HG03060 (cell line): ENCODE data around the gene PHYH.
"Not testable (repeated sequence)": the region's sequence is repeated elsewhere in the genome, so short reads cannot be mapped to it uniquely, and the experiment has no call there.

Source experiments
- ATAC-seq: cut with Tn5 transposase; IDR thresholded peaks from one replicate; pipeline ENCODE4 v1.9.1; 2021; ENCODE audit warnings: low read depth, moderate number of reproducible peaks; ENCODE audit not compliant: unreplicated experiment

Gene PHYH

DNA sequence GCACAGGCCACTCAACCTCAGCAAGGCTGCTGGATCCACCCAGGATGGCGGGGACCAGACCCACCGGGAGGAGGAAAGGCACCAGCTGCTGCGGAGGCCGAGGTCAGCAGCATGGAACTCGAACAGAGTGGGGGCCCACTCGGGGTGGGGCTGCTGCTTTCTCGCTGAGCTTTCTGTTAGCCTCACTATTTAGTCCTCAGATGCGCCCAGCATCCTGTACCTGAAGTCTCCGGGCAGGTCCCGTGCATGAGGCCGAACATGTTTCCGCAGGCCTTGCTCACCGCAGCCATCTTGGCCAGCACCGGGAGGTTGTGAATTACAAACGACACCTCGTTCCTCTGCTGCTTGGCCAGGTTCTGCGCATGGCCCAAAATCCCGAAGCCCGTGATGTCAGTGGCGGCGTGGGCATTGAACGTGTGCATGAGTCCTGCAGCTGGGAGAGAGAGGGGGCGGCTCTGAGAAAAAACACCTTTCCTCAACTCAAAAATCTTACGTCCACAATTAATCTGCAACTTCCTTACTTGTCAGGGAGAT is 22.8 kb upstream of the PHYH start:
- no peak for ATAC-seq

DNA sequence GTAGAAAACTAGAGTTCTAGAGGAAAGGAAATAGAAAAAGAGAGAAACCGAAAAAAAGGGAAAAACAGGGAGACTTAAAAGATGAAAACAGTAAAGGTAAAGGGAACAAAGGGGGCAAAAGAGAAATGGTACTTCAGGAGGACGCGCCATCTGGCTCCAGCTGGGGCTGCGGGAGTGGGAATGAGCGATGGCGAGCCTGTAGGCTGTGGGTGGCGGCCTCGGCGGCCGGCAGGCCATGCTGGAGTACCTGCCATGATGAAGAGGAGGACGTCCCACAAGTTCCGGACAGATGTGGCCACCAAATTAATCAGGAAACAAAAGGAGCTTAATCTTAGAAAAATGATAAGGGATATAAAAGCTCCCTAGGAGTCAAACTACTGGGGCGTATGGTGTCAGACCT is 21.7 kb upstream of the PHYH start:
- no peak for ATAC-seq

DNA sequence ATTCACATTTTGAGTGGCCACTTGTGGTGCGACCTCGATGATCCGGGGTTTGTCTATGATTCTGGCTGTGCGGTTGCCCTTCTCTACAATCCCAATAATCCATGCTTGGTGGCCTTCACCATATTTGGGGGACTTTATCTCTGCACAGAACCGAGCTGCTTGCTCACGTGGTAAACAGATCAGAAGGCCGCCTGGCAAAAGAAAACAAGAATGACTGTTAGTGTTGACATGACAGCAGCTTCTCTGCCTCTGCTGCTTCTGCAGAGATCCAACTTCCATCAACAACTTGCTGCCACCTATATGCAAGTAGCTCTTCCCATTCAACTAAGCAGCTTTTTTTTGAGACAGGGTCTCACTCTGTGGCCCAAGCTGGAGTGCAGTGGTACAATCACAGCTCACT is 19.3 kb upstream of the PHYH start:
- ATAC-seq: no peak

DNA sequence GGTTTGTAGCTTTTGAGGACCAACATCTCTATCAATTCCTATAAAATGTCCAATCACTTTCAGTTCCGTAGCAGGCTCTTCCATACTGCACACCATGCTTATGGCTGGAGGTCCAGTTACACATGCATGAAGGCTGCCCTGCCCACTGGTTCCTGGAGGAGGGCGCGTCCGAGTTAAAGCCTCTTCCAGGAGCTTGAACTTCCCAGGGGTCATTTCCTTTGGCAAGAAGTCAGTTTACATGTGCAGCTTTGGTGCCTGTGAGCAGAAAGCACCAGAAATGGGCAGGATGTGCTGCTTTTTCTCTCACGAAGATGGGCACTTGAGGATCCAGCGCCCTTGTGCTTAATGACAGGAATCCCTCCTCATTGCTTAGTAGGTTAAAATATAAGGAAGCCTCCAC is 17.6 kb upstream of the PHYH start:
- ATAC-seq: no peak

DNA sequence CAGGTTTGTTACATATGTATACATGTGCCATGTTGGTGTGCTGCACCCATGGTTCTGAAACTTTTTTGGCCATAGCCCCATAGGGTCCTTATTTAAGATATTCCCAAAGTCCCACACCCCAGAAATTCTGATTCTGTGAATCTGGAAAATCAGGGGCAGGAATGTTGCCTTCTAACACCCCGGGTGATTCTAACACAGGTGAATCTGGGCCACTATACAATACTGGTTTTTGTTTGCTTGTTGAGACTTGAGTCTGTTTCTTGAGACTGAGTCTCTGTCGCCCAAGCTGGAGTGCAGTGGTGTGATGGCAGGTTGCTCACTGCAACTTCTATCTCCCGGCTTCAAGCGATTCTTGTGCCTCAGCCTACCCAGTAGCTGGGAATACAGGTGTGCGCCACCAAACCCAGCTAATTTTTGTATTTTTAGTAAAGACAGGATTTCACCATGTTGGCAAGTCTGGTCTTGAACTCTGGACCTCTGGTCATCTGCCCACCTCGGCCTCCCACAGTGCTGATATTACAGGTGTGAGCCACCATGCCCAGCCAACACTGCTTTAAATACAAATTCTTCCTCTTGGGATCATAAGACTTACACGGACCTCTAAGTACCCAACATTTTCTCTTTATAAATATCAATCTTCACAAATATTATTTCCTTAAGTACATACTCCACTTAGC is 16.9 kb upstream of the PHYH start:
- no peak for ATAC-seq

DNA sequence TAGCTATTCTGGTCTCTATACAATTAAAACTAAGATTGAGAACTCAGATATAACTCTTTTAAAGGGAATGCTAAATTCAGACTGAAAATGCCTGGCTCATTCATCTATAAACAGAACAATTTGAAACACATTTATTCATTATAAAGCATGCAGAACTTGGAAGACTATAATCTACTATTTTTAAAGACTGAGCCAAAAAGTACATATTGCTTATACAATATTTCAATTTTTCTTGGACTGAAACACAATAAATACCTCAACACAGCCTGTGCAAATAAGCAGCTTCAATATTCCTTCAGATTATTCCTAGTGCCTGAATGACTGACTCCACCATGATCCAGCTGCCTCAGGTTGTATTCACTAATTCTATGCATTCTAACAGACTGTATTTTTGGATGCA is 15.5 kb upstream of the PHYH start:
- no peak for ATAC-seq

DNA sequence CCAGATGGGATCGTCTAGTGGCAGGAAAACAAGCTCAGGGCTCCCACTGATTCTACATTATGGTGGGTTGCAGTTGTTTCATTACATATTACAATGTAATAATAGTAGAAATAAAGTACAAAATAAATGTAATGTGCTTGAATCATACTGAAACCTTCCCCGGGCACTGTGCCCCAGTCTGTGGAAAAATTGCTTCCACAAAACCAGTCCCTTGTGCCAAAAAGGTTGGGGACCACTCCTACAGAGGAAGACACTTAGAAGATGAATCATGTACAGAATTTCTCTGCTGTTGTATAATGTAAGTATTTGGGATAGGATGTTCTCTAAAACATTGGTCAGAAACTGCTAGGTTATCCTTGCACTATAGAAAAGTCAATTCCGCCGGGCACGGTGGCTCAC is 11.3 kb upstream of the PHYH start:
- no peak for ATAC-seq

DNA sequence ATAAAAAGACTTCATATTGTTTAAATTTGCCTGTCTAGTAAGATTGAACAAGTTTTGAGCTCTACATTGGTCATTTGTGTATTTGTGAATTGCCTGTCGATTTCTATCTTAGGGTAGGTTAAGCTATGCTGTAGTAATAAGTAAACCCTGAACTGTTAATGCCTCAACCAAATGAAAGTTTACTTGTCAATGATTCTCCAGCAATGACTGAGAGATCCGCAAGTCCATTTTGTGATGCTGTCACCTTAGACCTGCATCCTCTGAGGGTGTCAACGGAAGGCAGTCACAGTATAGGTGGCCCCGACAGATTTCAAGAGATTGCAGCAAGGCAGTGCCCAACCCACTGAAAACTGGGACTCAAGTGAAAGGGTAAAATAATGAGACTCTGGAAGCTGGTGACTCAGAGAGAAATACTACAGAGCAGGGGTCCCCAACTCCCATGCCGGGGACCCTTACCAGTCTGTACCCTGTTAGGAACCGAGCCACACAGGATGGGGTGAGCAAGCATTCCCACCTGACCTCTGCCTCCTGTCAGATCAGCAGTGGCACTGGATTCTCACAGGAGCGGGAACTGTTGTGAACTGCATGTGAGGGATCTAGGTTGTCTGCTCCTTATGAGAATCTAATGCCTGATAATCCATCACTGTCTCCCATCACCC is 10.8 kb upstream of the PHYH start:
- no peak for ATAC-seq

DNA sequence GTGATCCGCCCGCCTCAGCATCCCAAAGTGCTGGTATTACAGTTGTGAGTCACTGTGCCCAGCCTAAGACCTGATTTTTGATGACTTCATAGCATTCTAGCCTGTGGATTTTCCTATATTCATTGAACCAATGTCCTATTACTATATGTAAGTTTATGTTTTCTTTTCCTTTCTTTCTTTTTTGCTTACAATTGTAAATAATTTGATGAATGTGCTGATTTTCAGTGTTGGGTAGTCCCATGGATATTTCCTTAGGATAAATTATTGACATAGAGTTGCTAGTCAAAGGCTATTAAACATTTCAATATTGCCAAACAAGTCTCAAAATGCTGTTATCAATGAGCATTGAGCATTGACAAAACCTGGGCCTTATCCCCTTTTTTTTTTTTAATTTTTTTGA is 9.9 kb upstream of the PHYH start:
- ATAC-seq: no peak

DNA sequence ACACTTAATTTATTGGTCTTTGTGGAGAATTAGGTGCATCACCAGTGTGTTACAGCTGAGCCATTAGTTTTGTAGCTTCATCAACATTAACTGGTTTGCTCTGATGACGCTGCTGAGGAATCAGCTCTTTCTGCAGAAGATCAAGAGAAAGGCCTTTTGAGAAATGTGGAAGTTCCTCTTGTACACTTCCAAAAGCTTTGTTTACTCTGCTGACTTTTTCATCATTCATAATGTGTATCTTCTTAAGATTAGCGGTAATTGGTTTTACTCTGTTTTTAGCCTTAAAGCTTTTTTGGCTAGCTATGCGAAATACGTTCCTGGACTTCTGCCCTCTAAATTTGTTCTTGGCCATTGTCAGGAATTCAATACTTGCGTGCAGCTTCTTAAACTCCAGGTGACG is 8.2 kb upstream of the PHYH start:
- no peak for ATAC-seq

DNA sequence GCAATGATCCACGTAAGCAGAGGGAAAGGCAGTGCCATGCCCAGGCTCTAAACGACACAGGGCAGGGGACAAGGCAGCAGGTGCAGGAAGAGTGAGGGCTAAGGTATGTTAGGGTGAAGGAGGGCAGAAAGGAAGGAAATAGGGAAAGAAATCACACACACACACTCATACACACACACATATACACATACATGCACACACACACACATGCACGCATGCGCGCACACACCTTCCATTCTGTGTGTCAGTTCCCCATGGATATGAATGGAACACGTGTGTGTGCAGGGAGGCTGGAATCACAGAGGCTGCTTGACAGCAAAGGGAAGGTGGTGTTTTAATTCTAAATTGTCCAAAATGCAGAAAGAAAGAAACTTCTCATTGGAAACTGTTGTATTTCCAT is 6.2 kb upstream of the PHYH start:
- no peak for ATAC-seq

DNA sequence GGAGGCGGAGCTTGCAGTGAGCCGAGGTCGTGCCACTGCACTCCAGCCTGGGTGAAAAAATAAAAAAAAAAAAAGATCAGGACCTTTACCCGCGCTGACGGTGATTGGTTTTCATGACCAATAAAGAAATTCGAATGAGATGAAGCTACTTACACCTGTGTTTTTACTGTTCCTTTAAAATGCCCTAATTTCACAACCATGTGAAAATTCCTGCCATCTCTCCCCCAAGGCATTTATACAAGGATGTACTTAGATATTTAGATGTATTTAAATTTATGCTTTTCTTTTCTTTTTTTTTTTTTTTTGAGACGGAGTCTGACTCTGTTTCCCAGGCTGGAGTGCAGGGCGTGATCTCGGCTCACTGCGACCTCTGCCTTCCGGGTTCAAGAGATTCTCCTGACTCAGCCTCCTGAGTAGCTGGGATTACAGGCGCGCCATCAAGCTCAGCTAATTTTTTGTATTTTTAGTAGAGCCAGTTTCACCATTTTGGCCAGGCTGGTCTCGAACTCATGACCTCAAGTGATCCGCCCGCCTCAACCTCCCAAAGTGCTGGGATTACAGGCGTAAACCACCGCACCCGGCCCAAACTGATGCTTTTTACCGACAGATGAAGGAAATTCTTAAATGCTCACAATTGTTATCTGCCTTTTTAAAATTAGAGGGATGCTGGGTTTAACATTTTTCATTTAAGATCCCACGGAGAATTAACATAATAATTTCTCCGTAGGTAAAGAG is 3.1 kb upstream of the PHYH start:
- no peak for ATAC-seq

DNA sequence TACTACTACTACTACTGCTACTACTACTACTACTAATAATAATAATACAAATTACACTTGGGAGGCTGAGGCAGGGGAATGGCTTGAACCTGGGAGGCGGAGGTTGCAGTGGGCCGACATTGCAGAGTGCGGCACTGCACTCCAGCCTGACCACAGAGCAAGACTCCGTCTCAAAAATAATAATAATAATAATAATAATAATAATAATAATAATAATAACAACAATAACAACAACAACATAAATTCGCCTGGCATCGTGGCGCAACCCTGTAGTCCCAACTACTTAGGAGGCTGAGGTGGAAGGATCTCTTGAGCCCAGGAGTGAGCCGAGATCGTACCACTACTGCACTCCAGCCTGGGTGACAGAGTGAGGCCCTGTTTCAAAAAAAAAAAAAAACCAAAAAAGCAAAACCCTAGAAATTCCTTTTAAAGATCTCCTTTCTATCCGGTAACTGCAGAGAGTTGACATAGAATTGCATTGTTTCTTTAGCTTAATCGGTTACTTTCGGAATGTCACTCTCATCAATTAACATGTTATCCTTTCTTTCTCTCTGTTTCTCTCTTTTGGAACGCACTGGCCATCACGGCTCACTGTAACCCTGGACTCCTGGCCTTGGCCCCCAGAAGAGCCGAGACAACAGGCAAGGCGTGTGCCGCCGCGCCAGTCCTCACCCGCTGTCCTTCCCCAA is 972 bp downstream of the PHYH start:
- ATAC-seq: no peak

DNA sequence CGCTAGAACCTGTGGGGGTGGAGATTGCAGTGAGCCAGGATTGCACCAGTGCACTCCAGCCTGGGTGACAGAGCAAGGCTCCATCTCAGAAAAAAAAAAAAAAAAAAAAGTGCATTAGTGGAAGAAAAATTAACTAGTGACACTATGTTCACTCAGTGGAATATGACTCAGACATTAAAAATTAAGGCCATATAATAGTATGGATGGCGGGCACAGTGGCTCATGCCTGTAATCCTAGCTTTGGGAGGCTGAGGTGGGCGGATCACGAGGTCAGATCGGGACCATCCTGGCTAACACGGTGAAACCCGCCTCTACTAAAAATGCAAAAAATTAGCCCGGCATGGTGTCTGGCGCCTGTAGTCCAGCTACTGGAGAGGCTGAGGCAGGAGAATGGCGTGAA is 3.4 kb downstream of the PHYH start:
- ATAC-seq: no peak

DNA sequence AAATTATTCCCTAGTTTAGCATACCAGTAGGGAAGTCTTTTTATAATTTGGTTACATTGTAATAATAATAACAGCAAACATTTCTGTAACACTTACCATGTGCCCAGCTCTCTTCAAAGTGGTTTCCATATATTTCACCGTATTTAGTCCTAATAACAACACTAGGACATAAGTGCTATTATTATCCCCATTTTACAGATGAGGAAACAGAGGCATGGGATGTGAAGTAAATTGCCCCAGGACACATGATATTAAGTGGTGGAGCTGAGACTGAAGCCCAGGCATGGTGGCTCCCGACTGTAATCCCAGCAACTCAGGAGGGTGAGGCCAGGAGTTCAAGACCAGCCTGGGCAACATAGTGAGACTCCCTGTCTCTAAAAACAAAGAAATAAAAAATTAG is 5.1 kb downstream of the PHYH start:
- no peak for ATAC-seq

DNA sequence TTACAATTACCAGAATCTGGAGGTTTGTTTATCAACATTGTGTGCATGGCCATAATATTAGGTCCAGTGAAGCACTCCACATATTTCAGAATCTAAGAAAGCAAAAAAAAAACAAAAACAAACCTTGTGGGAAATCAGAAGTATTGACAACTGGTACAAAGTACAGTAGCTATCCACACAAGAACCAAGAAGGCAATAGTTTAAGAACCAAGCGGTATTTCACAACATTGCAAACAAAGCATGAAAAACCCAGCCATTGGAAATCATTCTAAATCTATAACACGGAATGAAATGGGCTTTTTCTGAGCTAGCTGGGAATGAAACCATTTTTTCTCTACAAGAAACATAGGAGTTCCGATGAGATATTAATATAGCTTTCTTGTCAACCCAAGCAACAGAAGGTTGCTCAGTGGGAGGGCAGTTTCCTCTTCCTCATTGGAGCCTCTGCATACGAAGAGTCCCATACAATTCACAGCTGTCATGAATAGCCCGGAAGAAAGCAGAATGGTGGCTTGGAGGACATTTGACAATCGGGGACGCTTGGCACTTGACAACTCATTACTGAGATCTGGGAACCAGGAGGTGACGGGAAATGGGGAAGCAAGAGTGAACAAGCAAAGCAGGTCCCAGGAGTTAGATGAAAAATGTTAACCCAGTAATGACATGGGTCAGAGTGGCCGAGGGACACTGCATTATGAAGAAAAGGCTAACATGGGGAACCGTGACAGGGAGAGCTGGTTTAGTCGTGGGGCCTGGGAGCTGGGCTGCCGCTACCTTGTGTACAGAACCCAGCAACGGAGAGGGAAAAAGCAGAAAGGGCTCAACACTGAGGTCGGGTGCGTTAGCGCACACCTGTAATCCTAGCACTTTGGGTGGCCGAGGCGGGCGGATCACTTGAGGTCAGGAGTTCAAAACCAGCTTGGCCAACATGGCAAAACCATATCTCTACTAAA is 7.8 kb downstream of the PHYH start:
- ATAC-seq: no peak

DNA sequence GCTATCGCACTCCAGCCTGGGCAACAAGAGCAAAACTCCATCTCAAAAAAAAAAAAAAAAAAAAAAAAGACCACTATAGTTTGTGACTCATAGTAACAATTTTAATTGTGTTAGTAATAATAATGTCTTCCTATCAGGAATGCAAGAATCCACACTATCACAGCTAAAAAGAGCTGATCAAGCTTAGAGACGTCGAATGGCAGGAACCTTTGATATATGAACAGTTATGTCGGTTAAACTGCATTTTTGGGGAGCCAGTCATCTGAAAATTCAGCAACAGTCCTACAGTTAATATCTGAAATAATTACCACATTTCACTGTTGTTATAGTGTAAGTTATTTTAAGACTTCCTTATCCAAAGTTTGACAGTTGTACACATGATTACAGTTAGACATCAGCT is 8.8 kb downstream of the PHYH start:
- ATAC-seq: no peak

DNA sequence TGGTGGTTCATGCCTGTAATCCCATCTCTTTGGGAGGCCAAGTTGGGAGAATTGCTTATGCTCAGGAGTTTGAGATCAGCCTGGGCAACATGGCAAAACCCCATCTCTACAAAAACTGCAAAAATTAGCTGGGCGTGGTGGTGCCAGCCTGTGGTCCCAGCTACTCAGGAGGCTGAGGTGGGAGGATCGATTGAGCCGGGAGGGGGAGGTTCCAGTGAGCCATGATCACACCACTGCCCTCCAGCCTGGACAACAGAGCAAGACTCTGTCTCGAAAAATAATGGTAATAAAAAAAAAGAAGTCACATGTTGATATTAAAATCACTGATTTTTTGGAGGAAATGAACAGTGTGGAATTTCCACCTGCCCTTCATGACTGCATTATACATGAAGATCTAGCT is 15.8 kb downstream of the PHYH start:
- no peak for ATAC-seq

DNA sequence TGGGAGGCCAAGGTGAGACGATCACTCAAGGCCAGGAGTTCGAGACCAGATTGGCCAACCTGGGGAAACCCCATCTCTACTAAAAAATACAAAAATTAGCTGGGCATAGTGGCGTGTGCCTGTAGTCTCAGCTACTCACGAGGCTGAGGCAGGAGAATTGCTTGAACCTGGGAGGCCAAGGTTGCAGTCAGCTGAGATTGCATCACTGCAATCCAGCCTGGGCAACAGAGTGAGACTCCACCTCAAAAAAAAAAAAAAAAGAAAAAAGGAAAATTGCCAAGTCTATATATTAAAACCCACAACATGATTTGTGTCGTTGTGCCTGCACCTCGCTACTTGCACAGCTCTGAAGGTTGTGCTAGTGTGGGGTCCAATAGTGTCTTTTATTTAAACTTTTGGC is 17.5 kb downstream of the PHYH start:
- ATAC-seq: not testable (repeated sequence)

DNA sequence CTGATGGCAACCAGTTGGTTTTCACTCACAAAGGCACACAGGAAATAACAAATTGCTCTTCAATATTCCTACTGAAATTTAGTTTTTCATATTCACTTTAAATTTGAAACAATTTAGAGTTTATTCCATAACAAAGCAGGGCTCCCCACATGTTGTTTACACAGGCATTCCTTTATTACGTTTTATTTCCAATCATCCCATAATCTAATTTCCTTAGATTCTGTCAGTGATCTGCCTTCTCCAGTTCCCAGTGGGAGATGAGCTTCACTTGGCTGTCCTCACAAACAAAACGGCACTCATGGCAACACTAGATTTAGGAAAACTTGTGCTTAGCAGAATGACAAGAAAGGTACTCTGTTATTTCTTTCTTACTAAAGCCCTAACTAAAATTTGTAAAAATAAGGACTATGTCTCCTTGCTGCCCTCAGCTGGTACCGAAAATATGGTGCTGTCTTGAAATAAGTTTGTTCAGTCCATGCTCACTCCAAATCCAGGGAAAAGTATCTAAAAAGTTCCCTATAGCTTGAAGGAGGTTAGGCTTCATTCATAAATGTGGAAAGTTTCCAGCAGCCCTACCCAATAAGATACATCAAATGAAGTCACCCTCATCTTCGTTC is 23.0 kb downstream of the PHYH start:
- ATAC-seq: no peak
